ENCODE results near the gene DNAL1.

GRCh38 chr14:73686901-73687300 is 42.1 kb downstream of the DNAL1 start:
- TF ChIP-seq CTCF (IDR thresholded peaks at IDR 0.05): no peak
- no peak for TF ChIP-seq EZH2phosphoT487 (IDR thresholded peaks at IDR 0.05)
